ENCODE measurements around the gene ARPC1A.

GRCh38 chr7:99301496-99301895, 24.2 kb upstream of the ARPC1A start:
- TF ChIP-seq EZH2phosphoT487 (IDR thresholded peaks at IDR 0.05) (no peak), EZH2 (IDR thresholded peaks at IDR 0.05) (no peak)
